Mesendoderm (in vitro differentiated cells): ENCODE data around the gene NEU4.
"Not testable (repeated sequence)": the region's sequence is repeated elsewhere in the genome, so short reads cannot be mapped to it uniquely, and the experiment has no call there.

Experiments
- DNase-seq: peaks from one replicate; pipeline ENCODE4 v3.0.0; 2013
- H2AK5ac ChIP-seq: 2 replicates; pipeline ENCODE4 v1.6.1; 2013; ENCODE audit warnings: low read length, inconsistent platforms
- H2BK120ac ChIP-seq: 2 replicates; pipeline ENCODE4 v1.6.1; 2013; ENCODE audit warnings: low read depth, mild to moderate bottlenecking, low read length, moderate library complexity, mixed read lengths
- H2BK15ac ChIP-seq: replicated peaks from 2 replicates; pipeline ENCODE4 v1.6.1; 2013; ENCODE audit warnings: low read depth, mild to moderate bottlenecking, moderate library complexity
- H2BK5ac ChIP-seq: 2 replicates; pipeline ENCODE4 v1.6.1; 2013; ENCODE audit warnings: low read length, inconsistent platforms
- H3K18ac ChIP-seq: 2 replicates; pipeline ENCODE4 v1.6.1; 2013; ENCODE audit warnings: mild to moderate bottlenecking, low read length, mixed read lengths
- H3K23ac ChIP-seq: one replicate; pipeline ENCODE4 v1.6.1; 2013; ENCODE audit warnings: low read length
- H3K27ac ChIP-seq: 2 replicates; pipeline ENCODE4 v1.5.1; 2013; ENCODE audit warnings: low read depth, mild to moderate bottlenecking, inconsistent platforms, low read length, moderate library complexity
- H3K27me3 ChIP-seq: 2 replicates; pipeline ENCODE4 v1.6.1; 2013; ENCODE audit warnings: low read length, control low read depth, mild to moderate bottlenecking, inconsistent platforms; ENCODE audit not compliant: insufficient read depth, poor library complexity
- H3K36me3 ChIP-seq: 2 replicates; pipeline ENCODE4 v1.6.1; 2013; ENCODE audit warnings: low read length, inconsistent platforms; ENCODE audit not compliant: control insufficient read depth, insufficient read depth
- H3K4ac ChIP-seq: one replicate; pipeline ENCODE4 v1.6.1; 2013; ENCODE audit warnings: low read depth, mild to moderate bottlenecking, low read length, moderate library complexity
- H3K4me1 ChIP-seq: 2 replicates; pipeline ENCODE4 v1.6.1; 2013; ENCODE audit warnings: low read depth, low read length, inconsistent platforms; ENCODE audit not compliant: control insufficient read depth
- H3K4me2 ChIP-seq: 2 replicates; pipeline ENCODE4 v1.6.1; 2013; ENCODE audit warnings: low read length
- H3K4me3 ChIP-seq: 2 replicates; pipeline ENCODE4 v1.5.1; 2013; ENCODE audit warnings: mild to moderate bottlenecking, low read length
- H3K56ac ChIP-seq: one replicate; pipeline ENCODE4 v1.6.1; 2013; ENCODE audit warnings: low read length
- H3K79me1 ChIP-seq: 2 replicates; pipeline ENCODE4 v1.6.1; 2013; ENCODE audit warnings: low read length, inconsistent platforms
- H3K79me2 ChIP-seq: 2 replicates; pipeline ENCODE4 v1.6.1; 2013; ENCODE audit warnings: mild to moderate bottlenecking, low read length; ENCODE audit not compliant: control insufficient read depth, insufficient read depth
- H3K9ac ChIP-seq: 2 replicates; pipeline ENCODE4 v1.6.1; 2013; ENCODE audit warnings: low read length, inconsistent platforms
- H4K5ac ChIP-seq: one replicate; pipeline ENCODE4 v1.6.1; 2013; ENCODE audit warnings: low read length
- H4K8ac ChIP-seq: one replicate; pipeline ENCODE4 v1.6.1; 2013; ENCODE audit warnings: low read depth, mild to moderate bottlenecking, control low read depth, low read length, moderate library complexity
- WGBS: extraction: QIAGEN DNeasy Blood & Tissue Kit; methylation state at CpG from one replicate; pipeline ENCODE4 v1.1.7; 2013; ENCODE audit warnings: low lambda C conversion rate, missing lambda C conversion rate; ENCODE audit not compliant: insufficient coverage; ENCODE audit errors: extremely low coverage; 5-methylcytosine and 5-hydroxymethylcytosine counted together

Gene NEU4

GRCh38 chr2:241777170-241777685, 31.8 kb upstream of the NEU4 start:
- Histone ChIP-seq H3K23ac (peak overlapping the region; percentile 66), H3K9ac (no peak overlapping the region), H3K56ac (peak overlapping the region; percentile 56), H4K8ac (no peak overlapping the region), H3K27me3 (no peaks in the 10 kb centered on the region), H3K4ac (no peak overlapping the region), H2BK5ac (no peak overlapping the region), H3K79me2 (no peaks in the 10 kb centered on the region), H3K79me1 (no peaks in the 10 kb centered on the region), H3K18ac (no peak overlapping the region), H2BK15ac (no peak overlapping the region), H3K4me1 (peaks cover 2% of the 10 kb centered on the region), H3K4me3 (no peak overlapping the region), H3K27ac (no peak overlapping the region), H2BK120ac (no peak overlapping the region), H4K5ac (no peak overlapping the region), H3K4me2 (no peak overlapping the region), H2AK5ac (no peak overlapping the region), H3K36me3 (no peaks in the 10 kb centered on the region)
- DNase-seq, result no peak
- WGBS, result no CpG with 5 or more reads among the region's 22 CpGs

- Histone ChIP-seq H3K27ac (no peak overlapping the region), H3K27me3 (no peaks in the 10 kb centered on the region), H3K36me3 (no peaks in the 10 kb centered on the region), H3K79me1 (no peaks in the 10 kb centered on the region), H3K9ac (no peak overlapping the region), H4K8ac (no peak overlapping the region), H2BK120ac (no peak overlapping the region), H3K23ac (peak overlapping the region; percentile 81), H3K4me3 (no peak overlapping the region), H2AK5ac (peak overlapping the region; percentile 4), H4K5ac (no peak overlapping the region), H3K18ac (peak overlapping the region; percentile 5), H3K56ac (peak overlapping the region; percentile 56), H2BK15ac (no peak overlapping the region), H3K79me2 (no peaks in the 10 kb centered on the region), H3K4ac (peak overlapping the region; percentile 24), H2BK5ac (peak overlapping the region; percentile 11), H3K4me2 (no peak overlapping the region), H3K4me1 (peaks cover 2% of the 10 kb centered on the region)
- no peak for DNase-seq
- no CpG with 5 or more reads among the region's 21 CpGs for WGBS
These were observed 31.0 kb upstream of the NEU4 start for GRCh38 chr2:241777686-241778627.

- H3K36me3 ChIP-seq, result no peaks in the 10 kb centered on the region
- WGBS, result no CpG with 5 or more reads among the region's 5 CpGs
- H4K8ac ChIP-seq, result no peak overlapping the region
- H3K4me1 ChIP-seq, result peaks cover 2% of the 10 kb centered on the region
- H2BK120ac ChIP-seq, result no peak overlapping the region
- H3K4ac ChIP-seq, result no peak overlapping the region
- H3K56ac ChIP-seq, result no peak overlapping the region
- H2AK5ac ChIP-seq, result no peak overlapping the region
- H3K27me3 ChIP-seq, result no peaks in the 10 kb centered on the region
- no peak overlapping the region for H3K4me3 ChIP-seq
- no peak overlapping the region for H3K4me2 ChIP-seq
- H3K27ac ChIP-seq, result no peak overlapping the region
- H2BK5ac ChIP-seq, result no peak overlapping the region
- no peak overlapping the region for H3K9ac ChIP-seq
- peak; percentile 42 for DNase-seq
- H2BK15ac ChIP-seq, result no peak overlapping the region
- H3K18ac ChIP-seq, result no peak overlapping the region
- H3K79me2 ChIP-seq, result no peaks in the 10 kb centered on the region
- H4K5ac ChIP-seq, result no peak overlapping the region
- no peaks in the 10 kb centered on the region for H3K79me1 ChIP-seq
- no peak overlapping the region for H3K23ac ChIP-seq
These were observed 27.9 kb upstream of the NEU4 start for GRCh38 chr2:241780939-241781569.

DNA sequence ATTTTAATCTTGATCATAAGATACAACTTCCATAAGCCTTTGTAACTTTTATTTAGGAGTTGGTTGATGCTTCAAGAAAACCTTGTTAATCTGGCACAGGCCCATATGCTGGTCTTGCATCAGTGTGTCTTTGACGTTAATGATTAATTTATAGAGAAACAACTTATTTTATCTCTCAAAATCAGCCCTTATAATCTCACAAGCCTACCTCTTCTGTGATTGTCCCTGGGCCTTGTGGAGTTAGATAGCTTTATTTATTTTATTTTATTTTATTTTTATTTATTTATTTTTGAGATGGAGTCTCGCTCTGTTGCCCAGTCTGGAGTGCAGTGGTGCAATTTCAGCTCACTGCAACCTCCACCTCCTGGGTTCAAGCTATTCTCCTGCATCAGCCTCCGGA, 26.9 kb upstream of the NEU4 start:
- not testable (repeated sequence) for H3K79me1 ChIP-seq, H3K56ac ChIP-seq, H3K27ac ChIP-seq, H3K79me2 ChIP-seq, H2BK5ac ChIP-seq, H4K5ac ChIP-seq, H3K4me2 ChIP-seq, H4K8ac ChIP-seq, H2AK5ac ChIP-seq, H3K23ac ChIP-seq, H3K4ac ChIP-seq, H3K4me1 ChIP-seq, H3K27me3 ChIP-seq, H2BK120ac ChIP-seq, H3K4me3 ChIP-seq, H2BK15ac ChIP-seq, H3K18ac ChIP-seq, H3K36me3 ChIP-seq, H3K9ac ChIP-seq, DNase-seq
- WGBS, result no CpG with 5 or more reads among the region's 3 CpGs

GRCh38 chr2:241788135-241788534, 20.9 kb upstream of the NEU4 start:
- Histone ChIP-seq H3K9ac (no peak overlapping the region), H2BK15ac (no peak overlapping the region), H3K27ac (no peak overlapping the region), H2BK5ac (no peak overlapping the region), H3K18ac (no peak overlapping the region), H3K56ac (no peak overlapping the region), H4K5ac (no peak overlapping the region), H3K79me1 (no peaks in the 10 kb centered on the region), H3K4me2 (no peak overlapping the region), H3K4ac (no peak overlapping the region), H3K79me2 (no peaks in the 10 kb centered on the region), H3K23ac (no peak overlapping the region), H2AK5ac (no peak overlapping the region), H3K4me3 (no peak overlapping the region), H4K8ac (no peak overlapping the region), H2BK120ac (no peak overlapping the region), H3K4me1 (no peaks in the 10 kb centered on the region), H3K36me3 (no peaks in the 10 kb centered on the region), H3K27me3 (no peaks in the 10 kb centered on the region)
- no CpG with 5 or more reads among the region's 4 CpGs for WGBS
- DNase-seq, result no peak
